HCT116 (cell line): ENCODE results near the gene ATXN1L. TPM values are rescaled to one million over a fixed set of nuclear protein-coding genes. Genes with fewer than 3 reads are reported as not detected.
"Not testable (repeated sequence)": the region's sequence is repeated elsewhere in the genome, so short reads cannot be mapped to it uniquely, and the experiment has no call there.

Source experiments
- ATAC-seq: fragments of 200-7000 bp; cut with Tn5 transposase; 2 replicates; pipeline ENCODE4 v1.9.1; 2020; ENCODE audit warnings: mild to moderate bottlenecking, moderate library complexity
- BruUV-seq: library from RNA; stranded (reverse); fragments of 400-500 nt; replicated peaks from 2 replicates; lab custom pipeline; 2021; lab: Mats Ljungman, UMichigan
- CTCF ChIA-PET: fragments of 300-600 bp; sonication (Branson Sonifier 250); formaldehyde crosslinking; loops from one replicate; lab custom pipeline; 2021; ENCODE audit warnings: antibody characterized with exemption; lab: Charles Lee
- POLR2A ChIA-PET: fragments of 300-600, 350-600 bp; sonication (Branson Sonifier 250); formaldehyde crosslinking; loops from one replicate; lab custom pipeline; 2021; ENCODE audit warnings: antibody characterized with exemption; lab: Charles Lee
- RAD21 ChIA-PET, 2 experiments: fragments of 300-600 bp; sonication (Branson Sonifier 250); formaldehyde crosslinking; loops; one replicate each; lab custom pipeline; 2023; ENCODE audit warnings: low total read pairs in 2 of 2; ENCODE audit not compliant: uncharacterized antibody in 2 of 2, unreplicated experiment in 2 of 2, low non-redundant PET in 1 of 2; lab: Charles Lee
- DNase-seq: peaks from one replicate; pipeline ENCODE4 v3.0.0-alpha.2; 2010; ENCODE audit warnings: low read depth, low spot score
- H2AFZ ChIP-seq: fragments of 200-600 bp; shearing (Covaris generic), sonication (generic); 2 replicates; pipeline ENCODE4 v1.6.1; 2017; ENCODE audit warnings: low read depth, mixed run types, mixed read lengths, antibody characterized with exemption, low read length; ENCODE audit not compliant: poor library complexity, severe bottlenecking
- H3K27ac ChIP-seq: 2 replicates; pipeline ENCODE4 v1.5.1; 2012; ENCODE audit warnings: low read depth, low read length
- H3K27me3 ChIP-seq: fragments of 200-600 bp; sonication (generic); 2 replicates; pipeline ENCODE4 v1.6.1; 2016; ENCODE audit warnings: mixed run types, low read length, mixed read lengths; ENCODE audit not compliant: insufficient read depth
- H3K36me3 ChIP-seq, 2 experiments: fragments of 200-500 bp in 1 of 2; fragments of 200-600 bp in 1 of 2; sonication (Bioruptor generic) in 1 of 2; sonication (generic) in 1 of 2; 2 replicates each; pipeline versions ENCODE4 v1.5.1 to v1.6.1; 2014 to 2016; ENCODE audit warnings: low read length in 2 of 2, inconsistent platforms in 1 of 2, mixed read lengths in 1 of 2, mixed run types in 1 of 2; ENCODE audit not compliant: insufficient read depth in 2 of 2, control insufficient read depth in 1 of 2
- H3K4me1 ChIP-seq, 2 experiments: fragments of 200-600 bp in 1 of 2; sonication (generic) in 1 of 2; 2 replicates each; pipeline versions ENCODE4 v1.5.1 to v1.6.1; 2012 to 2017; ENCODE audit warnings: low read length in 2 of 2, inconsistent platforms in 1 of 2, mild to moderate bottlenecking in 1 of 2, mixed read lengths in 1 of 2, mixed run types in 1 of 2, moderate library complexity in 1 of 2; ENCODE audit not compliant: insufficient read depth in 2 of 2, control insufficient read depth in 1 of 2
- H3K4me2 ChIP-seq: fragments of 200-600 bp; sonication (generic); 2 replicates; pipeline ENCODE4 v1.6.1; 2017; ENCODE audit warnings: mixed run types, low read length, mixed read lengths
- H3K4me3 ChIP-seq, 2 experiments: fragments of 200-600 bp in 1 of 2; sonication (generic) in 1 of 2; replicated peaks in 1 of 2; 2 replicates each; pipeline ENCODE4 v1.5.1; 2011 to 2016; ENCODE audit warnings: low read length in 2 of 2, control low read depth in 1 of 2, low read depth in 1 of 2, mild to moderate bottlenecking in 1 of 2, mixed read lengths in 1 of 2, mixed run types in 1 of 2
- H3K79me2 ChIP-seq: fragments of 200-600 bp; sonication (generic); 2 replicates; pipeline ENCODE4 v1.6.1; 2017; ENCODE audit warnings: mild to moderate bottlenecking, mixed run types, low read length, moderate library complexity, mixed read lengths; ENCODE audit not compliant: insufficient read depth
- H3K9ac ChIP-seq: fragments of 200-600 bp; sonication (generic); 2 replicates; pipeline ENCODE4 v1.6.1; 2016; ENCODE audit warnings: low read length, mixed read lengths
- H3K9me2 ChIP-seq: fragments of 200-600 bp; sonication (generic), shearing (Covaris generic); 2 replicates; pipeline ENCODE4 v1.6.1; 2017; ENCODE audit warnings: mixed run types, mild to moderate bottlenecking, moderate library complexity; ENCODE audit not compliant: insufficient read depth
- H3K9me3 ChIP-seq, 2 experiments: fragments of 200-500 bp in 1 of 2; fragments of 200-600 bp in 1 of 2; sonication (Bioruptor generic) in 1 of 2; sonication (generic) in 1 of 2; 2 replicates each; pipeline ENCODE4 v1.6.1; 2014 to 2017; ENCODE audit warnings: low read length in 2 of 2, mixed read lengths in 2 of 2, inconsistent platforms in 1 of 2, low read depth in 1 of 2, mild to moderate bottlenecking in 1 of 2, mixed run types in 1 of 2, moderate library complexity in 1 of 2; ENCODE audit not compliant: control insufficient read depth in 1 of 2, insufficient read depth in 1 of 2
- H4K20me1 ChIP-seq: fragments of 200-600 bp; sonication (generic), shearing (Covaris generic); 2 replicates; pipeline ENCODE4 v1.6.1; 2017; ENCODE audit warnings: mixed run types, mild to moderate bottlenecking, moderate library complexity; ENCODE audit not compliant: insufficient read depth
- ATF3 ChIP-seq: IDR thresholded peaks from 2 replicates; pipeline ENCODE4 v1.6.1; 2012
- CBX3 ChIP-seq: IDR thresholded peaks from 2 replicates; pipeline ENCODE4 v1.6.1; 2012; ENCODE audit warnings: low read depth
- CEBPB ChIP-seq: IDR thresholded peaks from 2 replicates; pipeline ENCODE4 v1.6.1; 2012; ENCODE audit warnings: low read depth
- CTCF ChIP-seq, 3 experiments: fragments of 200-600 bp in 1 of 3; sonication (generic) in 1 of 3; IDR thresholded peaks in 2 of 3; conservative IDR thresholded peaks in 1 of 3; 2 replicates each; pipeline ENCODE4 v1.5.1; 2012 to 2017; ENCODE audit warnings: low read depth in 2 of 3, low read length in 2 of 3, antibody characterized with exemption in 1 of 3, borderline replicate concordance in 1 of 3, control low read depth in 1 of 3, mild to moderate bottlenecking in 1 of 3, mixed read lengths in 1 of 3, mixed run types in 1 of 3, moderate library complexity in 1 of 3; ENCODE audit not compliant: insufficient read depth in 1 of 3
- EGR1 ChIP-seq: IDR thresholded peaks from 2 replicates; pipeline ENCODE4 v1.6.1; 2012; ENCODE audit warnings: low read depth
- EZH2phosphoT487 ChIP-seq: fragments of 200-600 bp; IDR thresholded peaks from 2 replicates; pipeline ENCODE4 v1.6.1; 2018; ENCODE audit warnings: antibody characterized with exemption, borderline replicate concordance
- FOSL1 ChIP-seq: IDR thresholded peaks from 2 replicates; pipeline ENCODE4 v1.6.1; 2012; ENCODE audit warnings: low read depth
- JUND ChIP-seq: IDR thresholded peaks from 2 replicates; pipeline ENCODE4 v1.6.1; 2012
- POLR2A ChIP-seq: IDR thresholded peaks from 2 replicates; pipeline ENCODE4 v1.7.0; 2011; ENCODE audit warnings: borderline replicate concordance; ENCODE audit not compliant: insufficient read depth, insufficient read length; ENCODE audit errors: extremely low read depth
- POLR2AphosphoS5 ChIP-seq: IDR thresholded peaks from 2 replicates; pipeline ENCODE4 v1.6.1; 2011; ENCODE audit warnings: mild to moderate bottlenecking, low read depth, low read length, moderate library complexity
- RAD21 ChIP-seq: IDR thresholded peaks from 2 replicates; pipeline ENCODE4 v1.6.1; 2012; ENCODE audit warnings: low read depth, mild to moderate bottlenecking
- SIN3A ChIP-seq: IDR thresholded peaks from 2 replicates; pipeline ENCODE4 v1.6.1; 2012; ENCODE audit warnings: low read depth
- SP1 ChIP-seq: IDR thresholded peaks from 2 replicates; pipeline ENCODE4 v1.6.1; 2012; ENCODE audit warnings: low read depth
- SRF ChIP-seq: IDR thresholded peaks from 2 replicates; pipeline ENCODE4 v1.6.1; 2012; ENCODE audit warnings: low read depth
- ZBTB33 ChIP-seq: IDR thresholded peaks from 2 replicates; pipeline ENCODE4 v1.6.1; 2011; ENCODE audit warnings: mild to moderate bottlenecking, low read length, moderate library complexity; ENCODE audit not compliant: insufficient replicate concordance; ENCODE audit errors: extremely low read depth
- ZFX ChIP-seq: fragments of 450-650 bp; IDR thresholded peaks from 2 replicates; pipeline ENCODE4 v1.6.1; 2017
- ZNF274 ChIP-seq: fragments of 200-500 bp; sonication (Bioruptor generic); IDR thresholded peaks from 2 replicates; pipeline ENCODE4 v1.6.1; 2014; ENCODE audit warnings: mild to moderate bottlenecking, low read depth, low read length, inconsistent platforms
- intact Hi-C: fragments of 100-400 bp; cut with micrococcal nuclease; formaldehyde crosslinking; loops from 2 replicates; pipeline ENCODE4 v1.10.0; 2022
- total RNA-seq: library from RNA; stranded (reverse); gene quantifications from one replicate; pipeline ENCODE4 v1.2.1, GENCODE V29; 2021; ENCODE audit not compliant: unreplicated experiment

Gene ATXN1L
- total RNA-seq, 1 experiment from 2014 or later, result 20.5 TPM

GRCh38 chr16:71904239-71904638 is 58.5 kb downstream of the ATXN1L start:
- no peaks in the 10 kb centered on the region for H3K9me2 ChIP-seq
- no peak overlapping the region for H2AFZ ChIP-seq
- H3K4me1 ChIP-seq, result no peaks in the 10 kb centered on the region
- DNase-seq (no peak), ATAC-seq (no peak)
- RAD21 ChIA-PET, result no interaction called here
- H3K4me3 ChIP-seq, result no peak overlapping the region
- no peaks in the 10 kb centered on the region for H3K9me3 ChIP-seq
- CTCF ChIA-PET, result no interaction called here
- H3K9ac ChIP-seq, result no peak overlapping the region
- peaks cover 54% of the 10 kb centered on the region for H4K20me1 ChIP-seq
- H3K27ac ChIP-seq, result no peak overlapping the region
- TF ChIP-seq POLR2A (no peak), ZFX (no peak), SP1 (no peak), ATF3 (no peak), JUND (no peak), ZBTB33 (no peak), SRF (no peak), EGR1 (no peak), SIN3A (no peak), CEBPB (no peak), EZH2phosphoT487 (no peak), CBX3 (no peak), ZNF274 (no peak), CTCF (IDR thresholded peaks at IDR 0.05 in 2 of 3, conservative IDR thresholded peaks at IDR 0.05 in 1 of 3; ENCODE audit: borderline replicate concordance in 1 of 3, insufficient read depth in 1 of 3, low read depth in 2 of 3, low read length in 2 of 3) (no peak), RAD21 (no peak), FOSL1 (no peak), POLR2AphosphoS5 (no peak)
- peaks cover 100% of the 10 kb centered on the region for H3K79me2 ChIP-seq
- H3K36me3 ChIP-seq, result peaks cover 0 to under 1% of the 10 kb centered on the region in 2 experiments; a peak in 1 of 4 replicates
- BruUV-seq, result no TSS peak
- no peaks in the 10 kb centered on the region for H3K27me3 ChIP-seq
- POLR2A ChIA-PET, result no interaction called here
- intact Hi-C loops, result no loop called here
- H3K4me2 ChIP-seq, result no peak overlapping the region

- H3K4me1 ChIP-seq, ATAC-seq, H3K9me2 ChIP-seq, DNase-seq, CTCF ChIA-PET, H3K9ac ChIP-seq, intact Hi-C loops, H3K27ac ChIP-seq, H3K9me3 ChIP-seq, BruUV-seq, H2AFZ ChIP-seq, RAD21 ChIA-PET, H3K36me3 ChIP-seq, H3K4me3 ChIP-seq, POLR2A ChIA-PET, H3K27me3 ChIP-seq, H3K4me2 ChIP-seq: not testable (repeated sequence)
- Histone ChIP-seq H4K20me1 (peaks cover 63% of the 10 kb centered on the region), H3K79me2 (peaks cover 100% of the 10 kb centered on the region)
Observed at GRCh38 chr16:71905765-71906164, 60.0 kb downstream of the ATXN1L start.
